ENCODE data around the gene CHST11.

GRCh38 chr12:104672501-104673265, 215.9 kb downstream of the CHST11 start:
- TF ChIP-seq TAF1 (IDR thresholded peaks at IDR 0.05; ENCODE audit: low read depth, low read length) (no peak), POLR2A (IDR thresholded peaks at IDR 0.05; ENCODE audit: low read depth, low read length) (no peak), POLR2AphosphoS5 (IDR thresholded peaks at IDR 0.05; ENCODE audit: low read depth, low read length) (no peak), POU2F2 (IDR thresholded peaks at IDR 0.05; ENCODE audit: low read depth, low read length) (no peak), SPI1 (IDR thresholded peaks at IDR 0.05; ENCODE audit: low read depth, low read length) (no peak)
